GM12873 (cell line): ENCODE data around the gene TSR1.

Experiments used
- TF ChIP-seq, protein P1 (sequence below): IDR thresholded peaks from 2 replicates; pipeline ENCODE4 v1.5.1; 2012; ENCODE audit warnings: low read depth, mild to moderate bottlenecking, moderate library complexity, low read length, control low read depth; ENCODE audit not compliant: insufficient read depth; ENCODE audit errors: missing control alignments

The TSR1 gene

DNA sequence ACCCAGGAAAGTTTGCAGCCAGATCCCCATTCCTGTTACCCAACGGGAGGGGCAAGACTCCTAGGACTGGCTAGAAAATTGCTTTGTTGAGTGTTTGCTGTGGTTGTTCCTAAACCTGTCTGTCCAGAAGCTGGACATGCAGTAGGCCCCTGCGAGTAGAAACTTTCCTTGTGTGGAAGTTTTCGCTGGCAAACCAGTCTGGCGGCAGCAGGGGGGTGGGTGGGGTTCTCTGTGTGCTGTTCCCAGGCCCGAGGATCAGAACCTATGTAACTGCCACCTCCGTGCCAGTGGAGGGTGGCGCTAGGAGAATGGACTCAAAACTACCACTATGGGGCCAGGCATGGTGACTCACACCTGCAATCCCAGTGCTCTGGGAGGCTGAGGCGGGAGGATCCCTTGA, 10.2 kb upstream of the TSR1 start:
- TF ChIP-seq, protein P1, sequence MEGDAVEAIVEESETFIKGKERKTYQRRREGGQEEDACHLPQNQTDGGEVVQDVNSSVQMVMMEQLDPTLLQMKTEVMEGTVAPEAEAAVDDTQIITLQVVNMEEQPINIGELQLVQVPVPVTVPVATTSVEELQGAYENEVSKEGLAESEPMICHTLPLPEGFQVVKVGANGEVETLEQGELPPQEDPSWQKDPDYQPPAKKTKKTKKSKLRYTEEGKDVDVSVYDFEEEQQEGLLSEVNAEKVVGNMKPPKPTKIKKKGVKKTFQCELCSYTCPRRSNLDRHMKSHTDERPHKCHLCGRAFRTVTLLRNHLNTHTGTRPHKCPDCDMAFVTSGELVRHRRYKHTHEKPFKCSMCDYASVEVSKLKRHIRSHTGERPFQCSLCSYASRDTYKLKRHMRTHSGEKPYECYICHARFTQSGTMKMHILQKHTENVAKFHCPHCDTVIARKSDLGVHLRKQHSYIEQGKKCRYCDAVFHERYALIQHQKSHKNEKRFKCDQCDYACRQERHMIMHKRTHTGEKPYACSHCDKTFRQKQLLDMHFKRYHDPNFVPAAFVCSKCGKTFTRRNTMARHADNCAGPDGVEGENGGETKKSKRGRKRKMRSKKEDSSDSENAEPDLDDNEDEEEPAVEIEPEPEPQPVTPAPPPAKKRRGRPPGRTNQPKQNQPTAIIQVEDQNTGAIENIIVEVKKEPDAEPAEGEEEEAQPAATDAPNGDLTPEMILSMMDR: no peak

DNA sequence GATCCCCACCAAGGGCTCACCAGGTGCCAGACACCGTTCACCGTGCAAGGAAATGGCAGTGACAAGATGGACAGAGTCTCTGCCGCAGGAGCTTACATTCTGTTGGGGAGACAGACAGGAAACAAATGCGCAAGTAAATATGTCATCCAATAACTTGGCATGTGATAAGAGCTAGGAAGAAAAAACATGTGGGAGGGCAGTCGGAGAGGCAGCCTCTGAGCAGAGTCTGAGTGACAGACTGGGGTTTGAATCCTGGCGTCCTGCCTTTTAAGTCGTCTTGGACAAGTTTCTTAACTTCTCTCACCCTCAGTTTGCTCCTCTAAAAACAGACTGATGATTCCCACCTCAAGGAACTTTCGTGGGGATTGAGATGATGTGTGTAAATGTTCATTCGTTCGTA, 8.3 kb upstream of the TSR1 start:
- TF ChIP-seq, protein P1: no peak

DNA sequence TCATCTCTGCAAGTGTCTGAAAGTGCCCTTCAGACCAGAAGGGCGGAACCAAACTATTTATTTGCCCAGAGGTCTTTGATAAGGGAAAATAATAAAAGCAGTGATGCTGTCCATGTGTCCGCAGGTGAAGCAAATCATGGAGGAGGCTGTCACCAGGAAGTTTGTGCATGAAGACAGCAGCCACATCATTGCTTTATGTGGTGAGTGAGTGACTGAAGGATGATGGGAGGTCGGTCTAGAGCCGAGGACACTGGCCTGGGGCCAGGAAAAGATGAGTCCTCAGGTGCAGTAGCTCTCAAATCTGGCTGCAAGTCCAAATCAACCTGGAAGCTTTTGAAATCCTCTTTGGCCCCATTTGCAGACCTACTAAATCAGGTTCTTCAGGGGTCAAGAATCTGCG, 7.2 kb upstream of the TSR1 start:
- TF ChIP-seq, protein P1: no peak

DNA sequence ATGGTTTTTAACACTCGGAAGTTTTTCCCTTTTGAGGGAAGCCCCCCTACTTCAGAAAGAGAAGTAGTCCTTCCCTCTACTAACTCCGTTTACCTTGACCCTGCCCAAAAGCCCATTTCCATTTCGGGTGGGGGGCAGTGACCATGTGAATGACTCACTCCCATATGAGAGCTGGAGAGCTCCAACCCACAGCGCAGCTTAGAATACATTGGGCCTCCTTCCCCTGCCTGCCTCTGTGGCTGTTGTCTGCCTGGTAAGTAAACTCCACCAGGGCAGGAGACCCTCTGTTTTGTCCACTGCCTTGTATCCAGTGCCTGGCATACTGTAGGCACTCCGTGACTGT, 2.0 kb upstream of the TSR1 start:
- TF ChIP-seq, protein P1: no peak

DNA sequence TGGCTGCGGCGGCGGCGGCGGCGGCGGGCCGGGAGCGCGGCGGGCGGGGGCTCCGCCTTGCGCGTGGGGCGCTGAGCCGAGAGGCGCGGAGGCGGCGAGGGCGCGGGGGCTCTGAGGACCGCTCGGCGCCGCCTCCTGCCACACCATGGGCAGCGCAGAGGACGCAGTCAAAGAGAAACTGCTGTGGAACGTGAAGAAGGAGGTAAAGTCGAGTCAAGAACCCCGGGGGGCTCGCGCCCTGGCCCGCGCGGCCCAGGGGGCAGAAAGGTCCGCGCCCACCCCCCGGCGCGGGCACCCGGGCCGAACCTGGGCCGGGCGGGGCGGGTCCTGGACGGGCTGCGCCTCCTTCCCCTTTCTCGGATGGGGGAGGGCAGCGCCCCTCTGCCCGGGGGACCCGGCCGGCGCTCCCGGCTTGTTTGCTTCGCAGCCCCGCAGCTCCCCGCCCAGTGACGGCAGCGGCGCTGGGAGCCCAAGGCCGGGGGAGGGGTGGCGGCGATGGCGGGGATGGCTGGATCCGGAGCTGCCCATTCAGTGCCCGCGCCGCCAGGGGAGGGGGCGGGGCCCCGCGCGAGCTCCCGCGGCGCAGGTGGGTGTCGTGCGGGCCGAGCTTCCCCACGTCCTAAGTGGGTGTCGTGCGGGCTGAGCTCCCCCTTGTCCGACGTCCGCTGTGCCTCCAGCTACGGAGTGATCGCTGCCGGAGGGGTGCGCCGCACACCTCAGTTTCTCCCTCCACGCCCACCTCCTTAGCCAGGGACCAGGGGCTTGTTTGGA, 1.5 kb upstream of the TSR1 start:
- TF ChIP-seq, protein P1: no peak

DNA sequence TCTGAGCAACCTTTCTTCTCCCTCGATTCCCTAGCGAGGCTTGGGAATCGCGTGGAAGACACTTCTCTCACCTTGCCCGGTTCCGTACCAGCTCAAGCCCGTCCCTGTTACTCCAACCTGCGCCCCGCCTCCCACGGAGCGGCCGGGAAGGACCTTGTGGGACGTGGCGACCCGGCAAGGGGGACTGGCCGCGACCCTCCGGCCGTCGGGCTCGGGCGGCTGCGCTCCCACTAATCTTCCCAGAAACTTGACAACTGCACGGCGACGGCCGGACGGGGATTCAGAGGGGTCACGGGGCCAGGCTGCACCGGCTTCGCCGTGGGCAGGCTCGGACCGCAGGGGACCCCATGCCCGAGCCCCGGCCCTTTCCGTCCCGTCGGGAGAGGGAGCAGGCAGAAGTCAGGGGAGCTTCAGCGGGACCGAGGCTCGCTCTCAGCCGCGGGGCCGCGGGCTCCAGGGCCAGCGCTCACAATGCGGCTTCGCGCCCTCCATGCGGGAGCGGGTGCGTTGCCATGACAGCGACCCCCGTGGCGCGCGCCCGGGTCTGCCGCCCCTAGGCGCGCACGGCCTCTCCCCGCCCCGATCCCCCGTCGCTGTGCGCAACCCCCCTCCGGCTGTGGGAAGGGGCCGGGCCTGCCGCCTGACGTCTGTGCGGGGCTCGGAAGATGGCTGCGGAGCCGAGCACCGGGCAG, 741 bp upstream of the TSR1 start, which contains the start of gene SGSM2:
Gene SGSM2, plus strand, starts transcription at position 650 of the 692 bp plus-strand sequence. CDS start 188 bp downstream, outside the sequence.
- TF ChIP-seq, protein P1: no peak

DNA sequence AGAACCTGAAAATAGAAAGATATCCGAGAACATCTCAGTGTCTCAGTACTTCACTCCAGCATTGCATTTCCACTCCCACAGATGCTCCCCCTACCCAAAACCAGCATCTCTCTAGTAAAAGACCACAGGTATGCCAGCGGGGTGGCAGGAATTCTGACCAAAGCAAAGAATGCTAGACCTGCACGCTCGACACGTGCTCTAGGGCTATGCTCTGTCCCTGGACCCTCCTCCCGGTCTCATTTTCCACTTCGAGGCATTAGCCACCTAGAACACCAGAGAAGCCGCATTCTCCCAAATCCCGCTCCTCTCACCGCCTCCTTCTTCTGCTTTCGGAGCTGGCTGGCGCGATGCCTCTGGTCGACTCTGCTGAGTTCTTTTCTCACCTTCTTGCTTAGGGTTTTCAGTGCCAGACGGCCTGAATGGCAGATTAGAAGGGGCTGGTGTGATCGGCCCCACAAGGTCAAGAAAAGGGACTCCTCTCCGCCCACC, 487 bp downstream of the TSR1 start:
- TF ChIP-seq, protein P1: no peak
